ENCODE data around the gene CDIP1. TPM values are rescaled to one million over a fixed set of nuclear protein-coding genes. Genes with fewer than 3 reads are reported as not detected.
"Not testable (repeated sequence)": the region's sequence is repeated elsewhere in the genome, so short reads cannot be mapped to it uniquely, and the experiment has no call there.

The CDIP1 gene
- total RNA-seq, 4 donors from 2014 or later, result 18.3 to 33.4 (median 28.3) TPM

- Histone ChIP-seq H3K36me3 (no peaks in the 10 kb centered on the region), H3K27ac (replicated peaks in 1 of 4) (no peak overlapping the region), H3K9me3 (no peaks in the 10 kb centered on the region), H3K4me3 (no peak overlapping the region), H3K4me1 (no peaks in the 10 kb centered on the region), H3K27me3 (no peaks in the 10 kb centered on the region)
- no peak for DNase-seq (ENCODE audit: extremely low spot score)
- no peak for TF ChIP-seq POLR2A (IDR thresholded peaks at IDR 0.05; ENCODE audit: low read depth)
- no peak for TF ChIP-seq EP300 (IDR thresholded peaks at IDR 0.05)
- TF ChIP-seq, protein P1, sequence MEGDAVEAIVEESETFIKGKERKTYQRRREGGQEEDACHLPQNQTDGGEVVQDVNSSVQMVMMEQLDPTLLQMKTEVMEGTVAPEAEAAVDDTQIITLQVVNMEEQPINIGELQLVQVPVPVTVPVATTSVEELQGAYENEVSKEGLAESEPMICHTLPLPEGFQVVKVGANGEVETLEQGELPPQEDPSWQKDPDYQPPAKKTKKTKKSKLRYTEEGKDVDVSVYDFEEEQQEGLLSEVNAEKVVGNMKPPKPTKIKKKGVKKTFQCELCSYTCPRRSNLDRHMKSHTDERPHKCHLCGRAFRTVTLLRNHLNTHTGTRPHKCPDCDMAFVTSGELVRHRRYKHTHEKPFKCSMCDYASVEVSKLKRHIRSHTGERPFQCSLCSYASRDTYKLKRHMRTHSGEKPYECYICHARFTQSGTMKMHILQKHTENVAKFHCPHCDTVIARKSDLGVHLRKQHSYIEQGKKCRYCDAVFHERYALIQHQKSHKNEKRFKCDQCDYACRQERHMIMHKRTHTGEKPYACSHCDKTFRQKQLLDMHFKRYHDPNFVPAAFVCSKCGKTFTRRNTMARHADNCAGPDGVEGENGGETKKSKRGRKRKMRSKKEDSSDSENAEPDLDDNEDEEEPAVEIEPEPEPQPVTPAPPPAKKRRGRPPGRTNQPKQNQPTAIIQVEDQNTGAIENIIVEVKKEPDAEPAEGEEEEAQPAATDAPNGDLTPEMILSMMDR (IDR thresholded peaks at IDR 0.05), result no peak
- no peak for TF ChIP-seq POLR2AphosphoS5 (IDR thresholded peaks at IDR 0.05)
- 87% methylated on average over 8 of the region's 13 CpGs for WGBS
- intact Hi-C loops (cut with DNase I), result no loop called here
Observed at GRCh38 chr16:4578961-4579530, 40.5 kb upstream of the CDIP1 start.

DNA sequence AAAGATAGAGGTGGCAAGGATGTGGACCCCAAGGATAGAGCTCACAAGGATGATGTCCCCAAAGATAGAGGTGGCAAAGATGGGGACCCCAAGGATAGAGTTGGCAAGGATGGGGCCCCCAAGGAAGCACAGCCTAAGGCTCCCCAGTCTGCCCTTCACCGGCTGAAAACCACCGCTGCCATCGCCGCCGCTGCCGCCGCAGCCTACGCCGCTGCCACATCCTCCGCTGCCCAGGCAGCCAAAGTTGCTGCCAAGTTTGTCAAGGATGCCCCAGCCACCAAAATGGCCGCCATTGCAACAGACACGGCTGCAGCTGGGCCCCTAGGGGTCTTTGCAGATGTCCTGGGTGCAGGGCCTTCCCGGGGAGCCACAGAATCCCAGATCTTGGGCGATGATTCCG is 37.4 kb upstream of the CDIP1 start:
- H3K27me3 ChIP-seq, result no peaks in the 10 kb centered on the region
- H3K4me3 ChIP-seq, result no peak overlapping the region

GRCh38 chr16:4574919-4575705 is 36.5 kb upstream of the CDIP1 start:
- no peaks in the 10 kb centered on the region for H3K4me1 ChIP-seq
- no peaks in the 10 kb centered on the region for H3K36me3 ChIP-seq
- intact Hi-C loops (cut with DNase I), result no loop called here
- no peaks in the 10 kb centered on the region for H3K27me3 ChIP-seq
- H3K4me3 ChIP-seq, result no peak overlapping the region
- WGBS, result 81% methylated on average over 10 of the region's 11 CpGs
- no peak for TF ChIP-seq POLR2AphosphoS5 (IDR thresholded peaks at IDR 0.05)
- no peak for TF ChIP-seq POLR2A (IDR thresholded peaks at IDR 0.05; ENCODE audit: low read depth)
- no peak for TF ChIP-seq EP300 (IDR thresholded peaks at IDR 0.05)
- TF ChIP-seq, protein P1 (IDR thresholded peaks at IDR 0.05), result no peak
- no peaks in the 10 kb centered on the region for H3K9me3 ChIP-seq
- H3K27ac ChIP-seq (replicated peaks in 1 of 4), result no peak overlapping the region
- DNase-seq (ENCODE audit: extremely low spot score), result no peak

More for the DNA sequence above, 37.4 kb upstream of the CDIP1 start:
- no peaks in the 10 kb centered on the region for H3K36me3 ChIP-seq
- intact Hi-C loops (cut with DNase I), result no loop called here
- 100% methylated on average over 1 of the region's 15 CpGs for WGBS
- no peaks in the 10 kb centered on the region for H3K9me3 ChIP-seq
- H3K4me1 ChIP-seq, result no peaks in the 10 kb centered on the region
- H3K27ac ChIP-seq (replicated peaks in 1 of 4), result no peak overlapping the region
- no peak for DNase-seq (ENCODE audit: extremely low spot score)
- TF ChIP-seq, protein P1 (IDR thresholded peaks at IDR 0.05), result no peak
- TF ChIP-seq POLR2A (IDR thresholded peaks at IDR 0.05; ENCODE audit: low read depth) (no peak), POLR2AphosphoS5 (IDR thresholded peaks at IDR 0.05) (no peak), EP300 (IDR thresholded peaks at IDR 0.05) (no peak)

DNA sequence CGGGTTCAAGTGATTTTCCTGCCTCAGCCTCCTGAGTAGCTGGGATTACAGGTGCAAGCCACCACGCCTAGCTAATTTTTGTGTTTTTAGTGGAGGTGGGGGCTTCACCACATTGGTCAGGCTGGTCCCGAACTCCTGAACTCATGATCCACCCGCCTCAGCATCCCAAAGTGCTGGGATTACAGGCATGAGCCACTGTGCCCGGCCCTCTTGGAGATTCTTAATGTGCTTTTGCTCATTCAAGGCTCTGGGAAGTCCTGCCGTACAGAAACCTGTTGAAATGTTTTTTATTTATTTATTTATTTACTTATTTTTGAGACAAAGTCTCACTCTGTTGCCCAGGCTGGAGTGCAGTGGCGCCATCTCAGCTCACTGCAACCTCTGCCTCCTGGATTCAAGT is 35.4 kb upstream of the CDIP1 start:
- DNase-seq (ENCODE audit: extremely low spot score); H3K27me3 ChIP-seq; H3K4me1 ChIP-seq; H3K9me3 ChIP-seq; H3K27ac ChIP-seq (replicated peaks in 1 of 4); H3K36me3 ChIP-seq; intact Hi-C loops (cut with DNase I); H3K4me3 ChIP-seq: not testable (repeated sequence)
- 68% methylated on average over 7 of the region's 7 CpGs for WGBS

GRCh38 chr16:4572715-4573114 is 34.1 kb upstream of the CDIP1 start:
- DNase-seq (ENCODE audit: extremely low spot score), result no peak
- Histone ChIP-seq H3K27ac (replicated peaks in 1 of 4) (no peak overlapping the region), H3K27me3 (no peaks in the 10 kb centered on the region), H3K4me1 (no peaks in the 10 kb centered on the region), H3K9me3 (no peaks in the 10 kb centered on the region), H3K36me3 (no peaks in the 10 kb centered on the region), H3K4me3 (no peak overlapping the region)
- WGBS, result 35% methylated on average over 4 of the region's 4 CpGs
- TF ChIP-seq POLR2A (IDR thresholded peaks at IDR 0.05; ENCODE audit: low read depth) (no peak), POLR2AphosphoS5 (IDR thresholded peaks at IDR 0.05) (peak; percentile 60 to 67), EP300 (IDR thresholded peaks at IDR 0.05) (no peak)
- TF ChIP-seq, protein P1 (IDR thresholded peaks at IDR 0.05), result no peak
- intact Hi-C loops (cut with DNase I), result no loop called here

All from esophagus muscularis mucosa (tissue), 4 donors.